GM20000 (cell line): Measurements from ENCODE around the gene SLC66A2.
"Not testable (repeated sequence)": the region's sequence is repeated elsewhere in the genome, so short reads cannot be mapped to it uniquely, and the experiment has no call there.

Experiments used
- DNase-seq: peaks from one replicate; pipeline ENCODE4 v3.0.0; 2012; ENCODE audit warnings: low spot score
- TF ChIP-seq, protein P1 (sequence below): IDR thresholded peaks from 2 replicates; pipeline ENCODE4 v1.5.1; 2012; ENCODE audit warnings: mild to moderate bottlenecking, control low read depth; ENCODE audit errors: extremely low read depth, missing control alignments

Gene SLC66A2

DNA sequence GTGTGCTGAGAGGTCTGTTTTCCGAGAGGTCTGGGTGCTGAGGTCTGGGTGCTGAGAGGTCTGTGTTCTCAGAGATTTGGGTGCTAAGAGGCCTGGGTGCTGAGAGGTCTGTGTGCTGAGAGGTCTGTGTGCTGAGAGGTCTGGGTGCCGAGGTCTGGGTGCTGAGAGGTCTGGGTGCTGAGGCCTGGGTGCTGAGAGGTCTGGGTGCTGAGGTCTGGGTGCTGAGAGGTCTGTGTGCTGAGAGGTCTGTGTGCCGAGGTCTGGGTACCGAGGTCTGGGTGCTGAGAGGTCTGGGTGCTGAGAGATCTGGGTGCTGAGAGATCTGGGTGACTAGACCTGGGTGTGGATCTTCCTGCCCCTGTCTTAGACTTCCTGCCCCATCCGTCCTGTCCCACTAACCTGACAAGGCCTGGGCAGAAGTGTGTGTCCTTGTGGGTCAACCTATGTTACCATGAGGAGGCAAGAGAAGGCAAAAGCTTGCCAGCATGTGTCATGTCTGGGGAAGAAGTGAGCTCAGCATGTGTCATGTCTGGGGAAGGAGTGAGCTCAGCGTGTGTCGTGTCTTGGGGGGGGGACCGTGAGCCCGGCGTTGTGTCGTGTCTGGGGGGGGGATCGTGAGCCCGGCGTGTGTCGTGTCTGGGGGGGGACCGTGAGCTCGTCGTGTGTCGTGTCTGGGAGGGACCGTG, 84.4 kb downstream of the SLC66A2 start:
- TF ChIP-seq, protein P1, sequence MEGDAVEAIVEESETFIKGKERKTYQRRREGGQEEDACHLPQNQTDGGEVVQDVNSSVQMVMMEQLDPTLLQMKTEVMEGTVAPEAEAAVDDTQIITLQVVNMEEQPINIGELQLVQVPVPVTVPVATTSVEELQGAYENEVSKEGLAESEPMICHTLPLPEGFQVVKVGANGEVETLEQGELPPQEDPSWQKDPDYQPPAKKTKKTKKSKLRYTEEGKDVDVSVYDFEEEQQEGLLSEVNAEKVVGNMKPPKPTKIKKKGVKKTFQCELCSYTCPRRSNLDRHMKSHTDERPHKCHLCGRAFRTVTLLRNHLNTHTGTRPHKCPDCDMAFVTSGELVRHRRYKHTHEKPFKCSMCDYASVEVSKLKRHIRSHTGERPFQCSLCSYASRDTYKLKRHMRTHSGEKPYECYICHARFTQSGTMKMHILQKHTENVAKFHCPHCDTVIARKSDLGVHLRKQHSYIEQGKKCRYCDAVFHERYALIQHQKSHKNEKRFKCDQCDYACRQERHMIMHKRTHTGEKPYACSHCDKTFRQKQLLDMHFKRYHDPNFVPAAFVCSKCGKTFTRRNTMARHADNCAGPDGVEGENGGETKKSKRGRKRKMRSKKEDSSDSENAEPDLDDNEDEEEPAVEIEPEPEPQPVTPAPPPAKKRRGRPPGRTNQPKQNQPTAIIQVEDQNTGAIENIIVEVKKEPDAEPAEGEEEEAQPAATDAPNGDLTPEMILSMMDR, result no peak
- DNase-seq, result no peak

DNA sequence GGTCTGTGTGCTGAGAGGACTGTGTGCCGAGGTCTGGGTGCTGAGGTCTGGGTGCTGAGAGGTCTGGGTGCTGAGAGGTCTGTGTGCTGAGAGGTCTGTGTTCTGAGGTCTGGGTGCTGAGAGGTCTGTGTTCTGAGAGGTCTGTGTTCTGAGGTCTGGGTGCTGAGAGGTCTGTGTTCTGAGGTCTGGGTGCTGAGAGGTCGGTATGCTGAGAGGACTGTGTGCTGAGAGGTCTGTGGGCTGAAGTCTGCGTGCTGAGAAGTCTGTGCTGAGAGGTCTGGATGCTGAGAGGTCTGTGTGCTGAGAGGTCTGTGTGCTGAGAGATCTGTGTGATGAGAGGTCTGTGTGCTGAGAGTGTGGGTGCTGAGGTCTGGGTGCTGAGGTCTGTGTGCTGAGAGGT, 85.5 kb downstream of the SLC66A2 start:
- not testable (repeated sequence) for DNase-seq

DNA sequence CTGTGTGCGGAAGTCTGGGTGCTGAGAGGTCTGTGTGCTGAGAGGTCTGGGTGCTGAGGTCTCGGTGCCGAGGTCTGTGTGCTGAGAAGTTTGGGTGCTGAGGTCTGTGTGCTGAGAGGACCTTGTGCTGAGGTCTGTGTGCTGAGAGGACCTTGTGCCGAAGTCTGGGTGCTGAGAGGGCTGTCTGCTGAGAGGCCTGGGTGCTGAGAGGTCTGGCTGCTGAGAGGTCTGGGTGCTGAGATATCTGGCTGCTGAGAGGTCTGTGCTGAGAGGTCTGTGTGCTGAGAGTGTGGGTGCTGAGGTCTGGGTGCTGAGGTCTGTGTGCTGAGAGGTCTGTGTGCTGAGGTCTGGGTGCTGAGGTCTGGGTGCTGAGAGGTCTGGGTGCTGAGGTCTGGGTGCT, 86.5 kb downstream of the SLC66A2 start:
- DNase-seq, result not testable (repeated sequence)

DNA sequence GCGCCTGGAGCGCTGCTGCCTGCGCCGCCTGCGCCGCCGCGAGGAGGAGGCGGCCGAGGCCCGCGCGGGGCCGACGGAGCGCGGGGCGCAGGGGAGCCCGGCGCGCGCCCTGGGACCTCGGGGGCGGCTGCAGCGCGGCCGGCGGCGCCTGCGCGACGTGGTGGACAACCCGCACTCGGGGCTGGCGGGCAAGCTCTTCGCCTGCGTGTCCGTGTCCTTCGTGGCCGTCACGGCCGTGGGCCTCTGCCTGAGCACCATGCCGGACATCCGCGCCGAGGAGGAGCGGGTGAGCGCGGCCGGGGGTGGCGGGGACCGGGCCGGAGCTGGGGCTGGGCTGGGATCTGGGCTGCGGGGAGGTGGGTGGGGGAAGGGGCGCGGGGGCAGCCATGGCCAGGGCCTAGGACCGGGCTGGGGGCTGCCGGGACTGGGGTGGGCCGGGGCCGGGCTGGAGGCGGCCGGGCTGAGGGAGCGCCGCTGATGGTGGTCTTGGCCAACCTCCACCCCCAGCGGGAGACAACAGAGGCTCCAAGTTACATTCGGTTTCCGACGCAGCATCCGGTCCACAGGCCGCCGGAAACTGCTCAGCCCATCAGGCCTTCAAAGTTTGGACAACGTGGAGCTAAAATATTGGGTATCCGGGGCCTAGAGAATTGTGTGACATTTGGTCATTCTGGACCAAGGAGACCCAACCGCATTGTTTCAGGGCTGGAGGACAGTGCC, 87.3 kb downstream of the SLC66A2 start:
- TF ChIP-seq, protein P1, result no peak

DNA sequence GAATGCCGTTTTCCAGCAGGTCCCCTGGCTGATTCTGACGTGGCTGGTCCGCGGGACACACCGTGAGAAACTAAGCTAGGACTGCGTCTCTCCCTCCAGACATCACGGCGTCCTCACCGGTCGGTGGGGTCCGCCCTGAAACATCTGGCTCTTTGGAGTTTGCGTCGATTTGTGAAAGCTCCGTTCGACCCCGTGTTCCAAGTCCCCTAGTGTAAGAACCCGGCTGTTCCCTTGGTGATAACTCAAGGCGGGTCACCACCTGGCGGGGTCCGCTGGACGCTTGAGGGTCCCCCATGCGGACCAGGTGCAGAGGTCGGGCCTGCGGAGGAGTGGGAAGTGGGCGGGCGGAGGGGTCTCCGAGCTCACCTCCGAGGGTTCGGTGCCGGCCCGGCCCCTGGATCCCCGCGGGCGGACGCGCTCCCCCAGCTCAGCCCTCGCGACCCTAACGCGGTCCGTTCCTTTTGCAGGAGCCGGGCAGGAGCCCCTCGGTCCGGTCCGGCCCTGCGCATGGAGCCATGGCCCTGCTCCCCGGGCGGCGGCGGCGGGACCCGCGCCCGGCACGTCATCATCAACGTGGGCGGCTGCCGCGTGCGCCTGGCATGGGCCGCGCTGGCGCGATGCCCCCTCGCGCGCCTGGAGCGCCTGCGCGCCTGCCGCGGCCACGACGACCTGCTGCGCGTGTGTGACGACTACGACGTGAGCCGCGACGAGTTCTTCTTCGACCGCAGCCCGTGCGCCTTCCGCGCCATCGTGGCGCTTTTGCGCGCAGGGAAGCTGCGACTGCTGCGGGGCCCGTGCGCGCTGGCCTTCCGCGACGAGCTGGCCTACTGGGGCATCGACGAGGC, 88.1 kb downstream of the SLC66A2 start:
- no peak for DNase-seq
- TF ChIP-seq, protein P1, result no peak

More for the DNA sequence above, 87.3 kb downstream of the SLC66A2 start:
- no peak for DNase-seq

DNA sequence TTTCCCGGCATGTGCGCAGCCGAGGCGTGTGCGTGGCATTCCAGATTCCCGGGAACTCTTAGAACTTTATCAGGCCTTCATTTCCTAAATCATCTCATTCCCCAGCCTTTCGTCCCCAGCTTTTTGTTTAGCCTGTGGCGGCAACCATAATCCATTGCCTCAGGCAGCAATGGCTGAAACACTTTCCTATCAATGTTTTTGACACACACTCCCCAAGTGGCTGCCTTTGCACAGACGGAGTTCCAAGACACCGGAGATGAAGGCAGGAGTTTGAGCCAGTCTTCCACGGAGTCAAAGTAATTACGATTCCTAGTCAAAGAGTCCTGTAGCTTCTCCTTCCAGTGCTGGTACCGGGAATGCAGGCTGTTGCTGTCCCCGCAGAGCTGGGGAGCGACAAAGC, 88.9 kb downstream of the SLC66A2 start:
- TF ChIP-seq, protein P1, result no peak

DNA sequence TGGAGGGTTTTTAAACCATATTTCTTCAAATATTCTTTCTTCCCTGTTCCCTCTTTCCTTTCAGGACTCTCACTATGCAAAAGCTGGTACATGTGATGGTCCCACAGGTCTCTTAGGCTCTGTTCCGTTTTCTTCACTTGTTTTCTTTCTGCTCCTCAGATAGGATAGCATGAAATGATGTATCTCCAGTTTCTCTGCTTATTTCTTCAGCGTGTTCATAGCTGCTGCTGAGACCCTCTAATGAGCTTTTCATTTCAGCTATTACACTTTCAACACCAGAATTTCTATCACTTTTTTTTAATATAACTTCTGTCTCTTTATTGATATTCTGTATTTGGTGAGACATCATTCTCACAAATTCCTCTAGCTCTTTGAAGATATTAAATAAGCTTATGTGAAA, 89.8 kb downstream of the SLC66A2 start:
- no peak for DNase-seq
- TF ChIP-seq, protein P1, result no peak

More for the DNA sequence above, 88.9 kb downstream of the SLC66A2 start:
- no peak for DNase-seq

DNA sequence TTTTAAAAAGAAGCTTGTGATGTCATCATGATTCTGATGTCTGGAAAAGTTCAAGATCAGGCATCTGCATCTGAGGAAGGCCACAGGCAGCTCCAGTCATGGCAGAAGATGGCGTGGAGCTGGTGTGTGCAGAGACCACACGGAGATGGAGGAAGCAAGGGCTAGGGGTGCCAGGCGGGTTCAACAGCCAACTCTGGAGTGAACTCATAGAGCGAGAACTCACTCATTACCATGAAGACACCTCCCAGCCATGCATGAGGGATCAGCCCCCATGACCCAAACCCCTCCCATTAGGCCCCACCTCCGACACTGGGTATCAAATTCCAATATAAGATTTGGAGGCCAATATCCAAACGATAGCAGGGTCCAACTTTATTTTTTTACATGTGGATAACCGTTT, 92.1 kb downstream of the SLC66A2 start:
- TF ChIP-seq, protein P1, result no peak
- DNase-seq, result no peak
